DOHH2 (cell line): ENCODE measurements around the gene PHF2.

ENCODE experiments used
- CTCF ChIP-seq: fragments of 200-600 bp; sonication (generic); IDR thresholded peaks from one replicate; pipeline ENCODE4 v1.5.1; 2014; ENCODE audit warnings: antibody characterized with exemption, mild to moderate bottlenecking, low read depth, low read length; ENCODE audit not compliant: poor library complexity, severe bottlenecking
- EZH2phosphoT487 ChIP-seq: fragments of 200-600 bp; sonication (generic); IDR thresholded peaks from 2 replicates; pipeline ENCODE4 v1.6.1; 2017; ENCODE audit warnings: borderline replicate concordance, mild to moderate bottlenecking, antibody characterized with exemption, low read length, moderate library complexity, mixed read lengths

GRCh38 chr9:93585695-93586094 is 9.3 kb downstream of the PHF2 start:
- TF ChIP-seq CTCF (no peak), EZH2phosphoT487 (no peak)
